ENCODE results near the gene PIEZO2.

PIEZO2 gene

GRCh38 chr18:10705291-10705690 lies 444.1 kb downstream of the PIEZO2 start:
- TF ChIP-seq, protein P1, sequence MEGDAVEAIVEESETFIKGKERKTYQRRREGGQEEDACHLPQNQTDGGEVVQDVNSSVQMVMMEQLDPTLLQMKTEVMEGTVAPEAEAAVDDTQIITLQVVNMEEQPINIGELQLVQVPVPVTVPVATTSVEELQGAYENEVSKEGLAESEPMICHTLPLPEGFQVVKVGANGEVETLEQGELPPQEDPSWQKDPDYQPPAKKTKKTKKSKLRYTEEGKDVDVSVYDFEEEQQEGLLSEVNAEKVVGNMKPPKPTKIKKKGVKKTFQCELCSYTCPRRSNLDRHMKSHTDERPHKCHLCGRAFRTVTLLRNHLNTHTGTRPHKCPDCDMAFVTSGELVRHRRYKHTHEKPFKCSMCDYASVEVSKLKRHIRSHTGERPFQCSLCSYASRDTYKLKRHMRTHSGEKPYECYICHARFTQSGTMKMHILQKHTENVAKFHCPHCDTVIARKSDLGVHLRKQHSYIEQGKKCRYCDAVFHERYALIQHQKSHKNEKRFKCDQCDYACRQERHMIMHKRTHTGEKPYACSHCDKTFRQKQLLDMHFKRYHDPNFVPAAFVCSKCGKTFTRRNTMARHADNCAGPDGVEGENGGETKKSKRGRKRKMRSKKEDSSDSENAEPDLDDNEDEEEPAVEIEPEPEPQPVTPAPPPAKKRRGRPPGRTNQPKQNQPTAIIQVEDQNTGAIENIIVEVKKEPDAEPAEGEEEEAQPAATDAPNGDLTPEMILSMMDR (conservative IDR thresholded peaks at IDR 0.05; ENCODE audit: low read depth): no peak

DNA sequence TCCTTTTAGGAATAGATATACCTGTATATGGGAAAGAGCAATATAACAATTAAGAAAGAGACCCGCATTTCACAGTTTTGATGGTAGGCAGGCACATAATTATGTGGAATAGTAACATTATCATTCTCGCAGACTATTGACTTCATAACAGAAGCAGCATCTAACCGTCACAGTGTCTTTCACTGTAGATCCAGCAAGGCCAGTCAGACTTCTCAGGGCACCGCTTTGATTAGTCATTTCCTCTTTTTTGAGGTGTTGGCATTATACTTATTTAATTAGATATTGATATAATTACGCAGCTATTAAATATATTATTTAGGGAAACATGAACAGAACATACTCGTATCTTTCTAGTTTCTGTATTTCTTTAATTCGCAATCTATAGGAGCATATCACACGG lies 447.2 kb downstream of the PIEZO2 start:
- POLR2A ChIA-PET (ENCODE audit: low non-redundant PET): no interaction called here
- no peak for DNase-seq (ENCODE audit: low spot score)
- CTCF ChIA-PET: no interaction called here

More at GRCh38 chr18:10705291-10705690, 444.1 kb downstream of the PIEZO2 start:
- POLR2A ChIA-PET (ENCODE audit: low non-redundant PET): no interaction called here
- CTCF ChIA-PET: no interaction called here
- H3K27ac ChIP-seq: no peak overlapping the region
- no peak for DNase-seq (ENCODE audit: low spot score)

DNA sequence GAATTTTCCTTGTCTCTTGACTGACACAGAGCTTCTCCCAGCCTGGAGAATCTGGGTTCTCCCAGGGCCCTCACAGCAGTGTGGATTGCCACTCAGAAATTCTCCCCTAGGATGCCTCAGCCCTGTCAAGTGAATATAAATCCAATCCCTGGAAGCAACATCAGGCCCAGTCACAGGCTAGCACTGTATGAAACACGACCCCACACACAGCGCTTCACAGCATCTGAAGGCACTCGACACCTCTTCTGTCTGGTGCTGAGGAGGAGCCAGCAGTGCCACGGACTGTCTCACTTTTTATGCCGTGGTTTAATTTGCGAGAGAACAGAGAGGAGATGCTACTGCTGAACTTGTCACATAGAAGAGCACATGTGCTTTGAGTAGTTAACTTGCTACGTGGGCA lies 459.0 kb downstream of the PIEZO2 start:
- H3K27ac ChIP-seq: no peak overlapping the region

More for the DNA sequence above, 447.2 kb downstream of the PIEZO2 start:
- H3K27ac ChIP-seq: no peak overlapping the region
- TF ChIP-seq, protein P1 (conservative IDR thresholded peaks at IDR 0.05; ENCODE audit: low read depth): no peak

GRCh38 chr18:10690035-10690329 lies 459.4 kb downstream of the PIEZO2 start:
- ChIA-PET CTCF (no interaction called here), POLR2A (ENCODE audit: low non-redundant PET) (no interaction called here)
- DNase-seq (ENCODE audit: low spot score): no peak
- no peak overlapping the region for H3K27ac ChIP-seq
- TF ChIP-seq, protein P1 (conservative IDR thresholded peaks at IDR 0.05; ENCODE audit: low read depth): no peak

More for the DNA sequence above, 459.0 kb downstream of the PIEZO2 start:
- CTCF ChIA-PET: no interaction called here
- TF ChIP-seq, protein P1 (conservative IDR thresholded peaks at IDR 0.05; ENCODE audit: low read depth): no peak
- DNase-seq (ENCODE audit: low spot score): no peak
- POLR2A ChIA-PET (ENCODE audit: low non-redundant PET): no interaction called here

DNA sequence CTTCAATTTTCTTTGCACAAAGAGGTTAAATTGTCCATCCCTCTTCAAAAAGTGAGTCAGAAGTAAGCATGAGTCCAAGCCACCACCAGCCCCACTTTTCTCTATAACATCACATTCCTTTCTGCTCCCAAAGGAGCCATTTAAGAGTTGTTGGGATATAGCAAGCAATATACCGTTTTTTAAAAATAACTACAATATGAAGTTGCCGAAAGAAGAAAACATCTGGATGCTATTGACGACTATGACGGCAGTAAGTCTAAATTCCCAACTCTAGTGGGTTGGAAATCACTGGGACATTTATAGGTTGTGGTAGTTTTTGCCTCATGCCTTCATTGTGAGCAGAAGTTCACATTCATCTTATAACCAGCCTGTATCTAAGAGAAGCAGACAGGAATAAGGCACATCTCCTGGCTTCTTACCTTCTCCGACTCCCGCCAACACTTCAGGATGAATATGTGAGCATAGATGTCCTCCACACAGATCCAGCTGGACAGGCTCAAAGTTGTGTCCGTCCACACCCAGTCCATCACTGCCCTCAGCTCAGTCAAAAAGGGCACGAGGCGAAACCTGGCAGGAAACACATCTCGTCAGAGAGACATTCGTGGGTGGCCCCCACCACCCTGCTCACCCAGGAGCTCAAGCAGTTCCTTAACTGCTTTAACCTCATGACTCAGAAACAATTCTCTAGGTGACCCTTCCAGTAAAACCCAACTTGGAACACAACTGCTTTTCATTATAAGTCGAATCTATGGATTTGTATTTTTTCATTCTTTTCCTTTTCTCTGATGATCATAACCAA lies 459.9 kb downstream of the PIEZO2 start:
- DNase-seq (ENCODE audit: low spot score): no peak
- H3K27ac ChIP-seq: no peak overlapping the region
- ChIA-PET POLR2A (ENCODE audit: low non-redundant PET) (no interaction called here), CTCF (no interaction called here)
- TF ChIP-seq, protein P1 (conservative IDR thresholded peaks at IDR 0.05; ENCODE audit: low read depth): no peak

DNA sequence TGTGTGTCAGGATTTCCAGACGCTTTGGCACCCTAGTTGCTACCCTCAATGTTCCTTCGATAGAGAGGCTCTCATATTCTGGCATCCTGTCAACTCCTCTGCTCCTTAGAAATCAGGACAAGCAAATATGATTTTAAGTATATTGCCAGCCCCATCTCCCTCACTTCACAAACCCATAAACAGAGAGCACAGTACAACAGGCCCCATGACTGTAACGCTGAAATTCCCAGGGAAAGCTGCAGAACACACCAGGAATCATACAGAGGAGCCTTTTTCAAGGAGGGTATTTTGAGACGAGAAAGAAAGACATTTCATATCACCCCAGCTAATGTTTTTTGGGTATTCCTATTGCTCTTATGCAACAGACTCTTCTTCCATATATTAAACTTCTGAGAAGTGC lies 460.6 kb downstream of the PIEZO2 start:
- no peak overlapping the region for H3K27ac ChIP-seq
- ChIA-PET CTCF (no interaction called here), POLR2A (ENCODE audit: low non-redundant PET) (no interaction called here)
- no peak for DNase-seq (ENCODE audit: low spot score)
- TF ChIP-seq, protein P1 (conservative IDR thresholded peaks at IDR 0.05; ENCODE audit: low read depth): no peak
